NCI-H2196 treated with DMSO at 0.1 percent for 48 hours (cell line): ENCODE results near the gene RET.

Experiments used
- DNase-seq: peaks from one replicate; lab custom pipeline; 2025; ENCODE audit not compliant: unreplicated experiment; lab: John Stamatoyannopoulos, UW

RET gene

DNA sequence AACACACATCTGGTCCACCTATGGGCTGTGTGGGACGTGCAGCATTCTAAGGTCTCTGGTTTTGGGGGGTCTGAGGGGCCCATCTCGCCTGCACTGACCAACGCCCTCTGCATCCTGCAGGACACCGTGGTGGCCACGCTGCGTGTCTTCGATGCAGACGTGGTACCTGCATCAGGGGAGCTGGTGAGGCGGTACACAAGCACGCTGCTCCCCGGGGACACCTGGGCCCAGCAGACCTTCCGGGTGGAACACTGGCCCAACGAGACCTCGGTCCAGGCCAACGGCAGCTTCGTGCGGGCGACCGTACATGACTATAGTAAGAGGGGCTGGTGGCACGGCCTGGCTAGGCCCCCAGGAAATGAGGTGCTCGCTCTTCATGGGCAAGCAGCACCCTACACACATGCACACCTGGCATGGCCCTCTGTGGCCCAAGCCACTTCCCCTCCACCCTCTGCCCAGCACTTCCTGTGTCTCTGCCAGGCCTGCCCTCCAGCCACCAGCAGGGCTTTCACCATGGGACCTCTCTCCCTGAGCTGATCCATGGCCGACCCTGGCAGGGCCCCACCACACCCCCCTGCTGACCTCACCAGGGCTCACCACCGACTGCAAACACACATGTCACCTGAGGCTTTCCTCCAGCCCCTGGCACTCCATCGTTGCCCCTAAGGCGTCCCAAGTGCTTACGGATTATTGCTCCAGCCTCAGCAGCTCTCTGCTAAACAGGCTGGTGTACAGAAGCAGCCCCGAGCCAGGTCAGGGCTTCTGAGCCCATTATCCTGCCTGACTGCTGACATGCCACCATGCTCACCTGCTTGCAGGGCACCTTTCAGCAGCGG lies 29.6 kb downstream of the RET start:
- DNase-seq = no peak

DNA sequence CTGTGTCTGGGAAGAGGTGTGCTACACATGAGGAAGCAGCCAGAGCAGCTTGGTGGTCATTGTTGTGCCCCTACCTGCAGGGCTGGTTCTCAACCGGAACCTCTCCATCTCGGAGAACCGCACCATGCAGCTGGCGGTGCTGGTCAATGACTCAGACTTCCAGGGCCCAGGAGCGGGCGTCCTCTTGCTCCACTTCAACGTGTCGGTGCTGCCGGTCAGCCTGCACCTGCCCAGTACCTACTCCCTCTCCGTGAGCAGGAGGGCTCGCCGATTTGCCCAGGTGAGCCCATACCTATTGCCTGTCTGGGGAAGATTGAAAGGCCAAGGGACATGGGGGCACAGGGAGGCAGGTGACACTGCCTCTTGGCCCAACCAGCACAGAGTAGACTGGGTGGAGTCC lies 32.1 kb downstream of the RET start:
- no peak for DNase-seq

DNA sequence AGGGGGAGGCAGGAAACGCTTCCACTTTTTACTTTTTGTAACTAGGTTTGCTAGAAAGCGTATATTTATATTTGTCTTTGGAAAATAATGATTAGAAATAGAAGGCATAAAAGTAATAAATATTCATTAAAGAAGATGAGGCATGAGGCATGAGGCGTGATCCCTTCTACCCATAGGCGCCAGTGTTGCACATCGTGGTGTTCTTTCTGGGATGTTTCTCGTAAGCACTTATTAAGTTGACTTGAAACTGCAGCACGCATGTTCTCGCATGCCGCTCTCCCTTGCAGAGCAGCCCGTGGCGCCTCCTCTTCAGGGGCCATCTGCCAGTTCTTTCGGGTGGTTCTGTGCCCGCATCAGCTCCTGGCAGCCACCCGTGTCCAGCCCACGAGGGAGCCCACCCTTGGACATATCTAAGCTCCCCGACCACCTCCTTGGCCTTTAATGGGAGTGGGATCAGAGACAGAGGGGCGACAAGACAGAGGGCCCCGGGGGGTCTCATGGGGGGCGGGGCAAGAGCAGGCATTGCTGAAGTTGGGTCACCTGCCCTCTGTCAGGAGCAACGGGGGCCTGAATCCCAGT lies 32.9 kb downstream of the RET start:
- no peak for DNase-seq

DNA sequence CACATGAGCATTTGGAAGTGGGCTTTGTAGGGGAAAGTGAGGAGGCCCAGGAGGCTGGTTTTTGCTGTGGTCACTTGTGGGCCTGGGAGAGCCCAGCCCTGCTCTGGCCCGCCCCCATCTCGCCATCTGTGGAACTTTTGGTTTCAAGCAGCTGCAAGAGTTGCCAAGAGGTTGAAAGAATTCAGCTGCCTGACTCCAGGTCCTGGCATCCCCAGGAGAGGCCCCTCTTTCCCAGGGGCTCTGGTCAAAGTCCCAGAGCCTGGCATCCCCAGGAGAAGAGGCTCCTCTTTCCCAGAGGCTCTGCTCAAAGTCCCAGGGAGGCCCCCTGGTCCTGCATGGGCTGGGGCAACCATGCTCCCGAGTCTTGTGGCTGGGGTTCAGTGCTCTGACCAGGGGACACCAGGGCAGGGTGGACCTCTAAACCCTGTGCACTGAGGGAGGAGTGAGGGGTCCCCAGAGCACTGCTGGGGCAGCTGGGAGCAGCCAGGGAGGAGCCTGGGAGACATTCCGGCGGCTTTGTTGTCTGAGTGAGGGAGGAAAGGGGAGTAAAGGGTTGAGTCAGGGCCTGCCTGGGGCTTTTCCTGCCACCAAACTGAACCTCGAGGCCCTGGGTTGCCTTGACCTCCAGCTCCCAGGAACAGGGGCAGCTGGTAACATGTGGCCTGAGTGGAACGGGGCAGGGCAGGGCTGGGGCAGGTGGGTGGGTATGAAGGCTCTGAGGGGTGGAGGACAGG lies 33.6 kb downstream of the RET start:
- DNase-seq = no peak

DNA sequence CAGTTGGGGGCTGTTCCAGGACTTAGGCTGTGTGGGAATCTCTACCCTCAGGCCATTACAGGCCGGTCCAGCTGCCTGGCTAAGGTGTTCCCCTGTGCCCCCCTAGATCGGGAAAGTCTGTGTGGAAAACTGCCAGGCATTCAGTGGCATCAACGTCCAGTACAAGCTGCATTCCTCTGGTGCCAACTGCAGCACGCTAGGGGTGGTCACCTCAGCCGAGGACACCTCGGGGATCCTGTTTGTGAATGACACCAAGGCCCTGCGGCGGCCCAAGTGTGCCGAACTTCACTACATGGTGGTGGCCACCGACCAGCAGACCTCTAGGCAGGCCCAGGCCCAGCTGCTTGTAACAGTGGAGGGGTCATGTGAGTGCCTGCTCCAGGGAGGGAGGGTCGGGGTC lies 34.2 kb downstream of the RET start:
- no peak for DNase-seq

DNA sequence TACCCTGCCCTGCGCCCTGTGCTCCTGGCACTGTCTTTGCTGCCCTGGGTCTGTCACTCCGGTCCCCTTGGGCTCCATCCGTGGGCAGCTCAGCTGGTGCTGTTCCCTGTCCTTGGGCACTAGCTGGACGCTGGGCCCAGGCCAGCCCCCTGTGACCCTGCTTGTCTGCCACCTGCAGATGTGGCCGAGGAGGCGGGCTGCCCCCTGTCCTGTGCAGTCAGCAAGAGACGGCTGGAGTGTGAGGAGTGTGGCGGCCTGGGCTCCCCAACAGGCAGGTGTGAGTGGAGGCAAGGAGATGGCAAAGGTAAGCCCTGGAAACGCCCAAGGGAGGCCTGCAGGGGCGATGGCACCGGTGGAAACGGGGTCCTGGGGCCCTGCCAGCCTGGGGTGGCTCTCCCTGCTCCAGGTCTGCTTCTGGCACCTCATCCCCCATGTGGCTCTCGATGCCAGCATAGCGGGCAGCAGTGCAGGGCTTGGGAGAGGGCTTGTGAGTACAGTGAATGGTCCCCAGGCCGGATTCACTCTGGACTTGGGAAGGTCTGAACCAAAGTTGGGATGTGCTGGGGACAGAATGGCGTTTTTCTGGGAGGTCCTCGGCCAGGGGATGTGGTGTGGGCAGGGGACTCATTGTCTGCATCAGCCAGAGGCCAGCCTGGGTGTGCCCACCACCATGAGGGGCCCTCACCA lies 35.2 kb downstream of the RET start:
- no peak for DNase-seq

DNA sequence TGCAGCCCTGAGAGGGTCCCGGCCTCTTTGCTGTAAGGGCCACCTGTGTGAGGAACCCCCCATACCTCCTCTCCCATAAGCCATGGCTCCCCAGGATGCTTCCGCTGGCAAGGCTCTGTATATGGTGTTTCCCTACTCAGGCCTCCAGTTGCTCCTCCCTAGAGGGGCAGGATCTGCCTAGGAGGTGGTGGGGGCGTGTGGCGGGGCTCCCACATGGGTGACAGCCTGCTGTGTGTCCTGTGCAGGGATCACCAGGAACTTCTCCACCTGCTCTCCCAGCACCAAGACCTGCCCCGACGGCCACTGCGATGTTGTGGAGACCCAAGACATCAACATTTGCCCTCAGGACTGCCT lies 35.7 kb downstream of the RET start:
- no peak for DNase-seq

DNA sequence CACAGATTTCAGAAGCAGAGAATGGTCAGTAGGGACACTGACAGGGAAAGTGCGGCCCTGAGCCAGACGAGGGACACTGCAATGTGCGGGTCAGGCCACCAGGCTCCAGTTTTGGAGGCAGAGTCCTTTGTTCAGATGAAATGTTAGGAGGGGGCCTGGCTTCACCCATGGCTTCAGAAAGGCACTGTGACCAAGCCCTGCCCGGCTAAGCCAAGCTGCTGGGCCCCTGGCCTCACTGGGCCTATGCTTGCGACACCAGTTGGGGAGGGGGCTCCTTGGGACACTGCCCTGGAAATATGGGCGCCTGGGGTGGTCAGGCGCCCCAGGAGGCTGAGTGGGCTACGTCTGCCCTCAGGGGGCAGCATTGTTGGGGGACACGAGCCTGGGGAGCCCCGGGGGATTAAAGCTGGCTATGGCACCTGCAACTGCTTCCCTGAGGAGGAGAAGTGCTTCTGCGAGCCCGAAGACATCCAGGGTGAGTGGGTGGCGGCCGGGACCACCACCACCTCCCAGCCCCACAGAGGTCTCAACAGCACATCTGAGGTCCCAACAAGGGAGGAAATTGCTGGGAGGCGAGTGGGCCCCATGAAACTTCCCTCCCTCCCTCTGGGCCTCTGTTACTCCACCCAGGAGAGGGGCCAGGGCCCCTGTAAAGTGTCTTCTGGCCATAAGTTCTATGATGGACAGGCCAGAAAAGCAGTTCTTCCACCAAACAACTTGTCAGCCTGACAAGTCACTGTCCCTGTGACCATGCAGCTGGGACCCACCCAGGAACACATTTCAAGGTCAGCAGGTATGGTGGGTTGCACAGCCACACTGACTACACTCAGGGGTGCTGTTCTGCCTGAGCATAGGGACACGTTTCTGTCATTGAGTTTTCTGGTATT lies 36.6 kb downstream of the RET start:
- DNase-seq = no peak

DNA sequence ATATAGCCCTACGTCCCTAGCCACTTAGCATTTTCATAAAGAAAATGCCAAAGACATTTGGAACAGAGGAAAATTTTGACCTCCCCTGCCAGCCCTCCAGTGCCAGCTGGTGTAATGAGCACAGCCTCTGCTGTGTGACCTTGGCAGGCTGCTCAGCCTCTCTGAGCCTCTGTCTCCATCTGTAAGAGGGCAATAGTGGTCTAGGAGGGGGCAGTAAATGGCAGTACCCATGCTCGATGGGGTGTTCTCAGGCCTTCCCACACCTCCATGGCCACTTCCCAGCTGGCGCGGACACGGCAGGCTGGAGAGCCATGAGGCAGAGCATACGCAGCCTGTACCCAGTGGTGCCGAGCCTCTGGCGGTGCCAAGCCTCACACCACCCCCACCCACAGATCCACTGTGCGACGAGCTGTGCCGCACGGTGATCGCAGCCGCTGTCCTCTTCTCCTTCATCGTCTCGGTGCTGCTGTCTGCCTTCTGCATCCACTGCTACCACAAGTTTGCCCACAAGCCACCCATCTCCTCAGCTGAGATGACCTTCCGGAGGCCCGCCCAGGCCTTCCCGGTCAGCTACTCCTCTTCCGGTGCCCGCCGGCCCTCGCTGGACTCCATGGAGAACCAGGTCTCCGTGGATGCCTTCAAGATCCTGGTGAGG lies 37.3 kb downstream of the RET start:
- DNase-seq = no peak

DNA sequence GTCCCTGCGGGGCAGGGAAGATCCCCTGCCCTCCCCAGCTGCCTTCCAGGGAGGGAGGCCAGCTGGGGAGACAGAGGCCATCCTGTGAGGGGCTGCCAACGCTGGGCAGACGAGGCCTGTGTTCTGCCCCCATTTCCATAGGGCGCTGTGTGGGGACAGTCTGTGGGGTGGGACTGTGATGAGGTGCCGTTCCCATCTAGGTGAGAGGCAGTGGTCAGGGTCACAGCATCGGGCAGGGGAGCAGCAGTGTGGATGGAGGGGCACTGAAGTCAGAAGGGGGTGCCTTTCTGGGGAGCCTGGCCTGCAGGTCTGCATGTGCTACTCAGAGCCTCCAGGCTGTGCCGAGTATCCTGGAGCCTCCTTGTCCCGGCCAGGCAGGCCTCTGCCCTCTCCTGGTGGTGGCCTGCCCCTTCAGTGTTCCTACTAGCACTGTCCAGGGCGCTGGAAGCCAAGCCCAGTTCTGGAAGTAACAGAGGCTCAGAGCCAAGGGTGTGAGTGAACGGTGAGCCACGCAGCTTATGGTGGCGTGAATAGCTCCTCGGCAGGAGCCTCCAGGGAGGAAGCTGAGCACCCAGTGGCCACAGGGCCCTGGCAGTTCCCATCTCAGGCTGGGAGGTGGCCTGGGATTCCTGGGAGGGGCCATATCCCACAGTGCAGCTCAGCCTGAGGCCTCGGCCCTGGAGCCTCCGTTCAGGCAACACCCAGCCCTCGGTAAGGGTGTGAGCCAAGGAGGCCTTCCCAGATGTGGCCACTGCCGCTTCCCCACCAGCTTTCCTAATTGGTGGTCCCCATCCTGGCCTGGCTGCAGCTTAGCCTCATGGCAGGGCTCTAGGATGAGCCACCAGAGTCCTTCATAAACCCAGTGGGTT lies 38.1 kb downstream of the RET start:
- no peak for DNase-seq

DNA sequence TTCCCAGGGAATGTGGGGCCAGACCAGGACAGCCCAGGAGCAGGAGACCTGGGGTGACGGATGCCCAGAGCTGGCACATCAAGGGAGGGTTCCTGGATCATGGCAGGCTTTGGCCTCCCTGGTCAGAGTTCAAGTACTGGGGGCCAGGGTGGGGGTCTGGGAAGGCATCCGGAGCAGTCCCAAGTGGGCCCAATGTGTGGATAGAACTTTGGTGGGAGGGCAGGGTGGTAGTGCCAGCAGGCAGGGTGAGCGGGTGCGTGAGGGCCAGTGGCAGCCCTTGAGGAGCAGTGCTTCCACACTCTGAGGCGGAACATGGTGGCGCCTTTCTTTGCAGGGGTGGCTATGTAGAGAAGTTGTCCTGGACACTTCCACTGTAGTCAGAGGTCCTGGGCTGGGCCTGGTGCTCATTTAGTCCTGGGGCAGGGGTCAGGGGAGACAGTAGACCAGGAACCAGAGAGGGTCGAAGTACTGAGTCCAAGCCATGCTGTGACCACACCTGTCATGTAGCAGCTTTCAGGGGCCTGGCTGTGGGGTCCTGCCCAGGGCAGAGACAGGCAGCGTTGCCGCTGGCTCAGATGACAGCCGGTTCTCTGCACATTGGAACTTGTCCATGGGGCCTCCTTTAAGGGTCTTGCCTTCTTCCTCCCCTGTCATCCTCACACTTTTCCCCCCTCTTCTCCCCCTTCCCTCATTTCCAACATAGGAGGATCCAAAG lies 39.2 kb downstream of the RET start:
- DNase-seq = no peak

DNA sequence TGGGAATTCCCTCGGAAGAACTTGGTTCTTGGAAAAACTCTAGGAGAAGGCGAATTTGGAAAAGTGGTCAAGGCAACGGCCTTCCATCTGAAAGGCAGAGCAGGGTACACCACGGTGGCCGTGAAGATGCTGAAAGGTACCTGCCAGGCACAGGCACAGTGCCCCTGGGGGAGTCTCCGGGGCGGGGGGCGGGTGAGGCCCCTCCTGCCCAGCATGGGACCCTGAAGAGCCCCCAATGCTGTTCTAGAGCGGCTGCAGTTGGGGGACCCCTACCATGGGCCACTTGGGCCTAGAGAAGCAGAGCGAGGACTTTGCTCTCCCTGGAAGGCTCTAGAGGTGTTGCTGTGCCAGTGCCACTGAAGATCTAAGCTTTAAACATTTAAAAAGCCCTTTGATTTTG lies 39.7 kb downstream of the RET start:
- no peak for DNase-seq

DNA sequence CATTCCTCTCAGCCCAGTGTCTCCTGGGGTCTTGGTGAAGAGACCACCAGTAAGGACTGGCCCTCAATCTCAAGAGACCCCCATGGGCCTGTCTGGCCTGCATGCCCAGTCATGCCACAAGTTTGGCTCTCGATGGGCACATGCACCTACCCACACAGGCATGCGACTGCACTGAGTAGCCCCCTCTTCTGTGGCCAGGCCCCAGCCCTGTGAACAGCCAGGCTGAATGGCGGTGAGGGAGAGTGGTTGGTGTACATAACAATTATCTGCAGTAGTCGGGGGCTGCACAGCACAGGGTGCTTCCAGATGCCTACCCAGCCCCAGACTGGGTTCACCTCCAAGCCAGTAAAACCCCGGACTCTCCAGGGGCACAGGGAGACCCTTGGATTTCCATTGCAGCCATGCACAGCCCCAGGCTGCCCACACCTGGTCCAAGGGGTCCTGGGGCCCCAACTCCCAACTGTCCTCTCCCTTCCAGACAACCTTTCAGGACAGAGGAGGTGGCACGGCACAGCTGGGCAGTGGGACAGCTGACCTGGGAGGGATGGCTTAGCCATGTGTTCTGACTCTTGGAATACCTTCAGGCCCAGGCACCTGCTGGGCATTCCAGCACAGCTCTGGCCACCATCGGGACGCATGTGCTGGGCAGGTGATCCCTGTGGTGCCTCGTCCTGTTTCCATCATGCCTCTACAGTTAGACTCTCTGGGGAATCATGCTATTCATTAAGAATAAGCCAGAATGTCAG lies 40.3 kb downstream of the RET start:
- DNase-seq = no peak

DNA sequence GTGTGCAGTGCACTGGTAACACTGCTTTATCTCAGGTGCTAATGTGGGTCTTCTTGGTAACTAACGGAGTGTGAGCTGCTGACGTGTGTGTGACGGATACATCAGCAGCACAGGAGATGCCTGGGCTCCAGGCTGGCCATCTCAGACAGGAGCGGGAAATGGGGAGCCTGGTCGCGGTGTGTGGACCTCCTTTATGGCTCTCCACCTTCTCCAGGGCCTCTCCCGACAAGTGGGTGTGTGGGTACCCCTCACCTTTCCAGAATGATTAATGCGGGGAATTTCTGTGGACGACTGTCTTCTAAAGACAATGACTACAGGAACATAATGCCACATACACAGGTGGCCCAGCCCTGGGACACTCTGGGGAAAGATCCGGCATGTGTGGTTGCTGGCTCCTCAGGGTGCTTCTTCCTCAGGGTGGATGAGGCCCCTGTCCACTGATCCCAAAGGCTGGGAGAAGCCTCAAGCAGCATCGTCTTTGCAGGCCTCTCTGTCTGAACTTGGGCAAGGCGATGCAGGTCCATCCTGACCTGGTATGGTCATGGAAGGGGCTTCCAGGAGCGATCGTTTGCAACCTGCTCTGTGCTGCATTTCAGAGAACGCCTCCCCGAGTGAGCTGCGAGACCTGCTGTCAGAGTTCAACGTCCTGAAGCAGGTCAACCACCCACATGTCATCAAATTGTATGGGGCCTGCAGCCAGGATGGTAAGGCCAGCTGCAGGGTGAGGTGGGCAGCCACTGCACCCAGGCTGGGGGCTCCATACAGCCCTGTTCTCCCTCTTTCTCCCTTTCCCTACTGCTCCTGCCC lies 41.1 kb downstream of the RET start:
- DNase-seq = no peak

DNA sequence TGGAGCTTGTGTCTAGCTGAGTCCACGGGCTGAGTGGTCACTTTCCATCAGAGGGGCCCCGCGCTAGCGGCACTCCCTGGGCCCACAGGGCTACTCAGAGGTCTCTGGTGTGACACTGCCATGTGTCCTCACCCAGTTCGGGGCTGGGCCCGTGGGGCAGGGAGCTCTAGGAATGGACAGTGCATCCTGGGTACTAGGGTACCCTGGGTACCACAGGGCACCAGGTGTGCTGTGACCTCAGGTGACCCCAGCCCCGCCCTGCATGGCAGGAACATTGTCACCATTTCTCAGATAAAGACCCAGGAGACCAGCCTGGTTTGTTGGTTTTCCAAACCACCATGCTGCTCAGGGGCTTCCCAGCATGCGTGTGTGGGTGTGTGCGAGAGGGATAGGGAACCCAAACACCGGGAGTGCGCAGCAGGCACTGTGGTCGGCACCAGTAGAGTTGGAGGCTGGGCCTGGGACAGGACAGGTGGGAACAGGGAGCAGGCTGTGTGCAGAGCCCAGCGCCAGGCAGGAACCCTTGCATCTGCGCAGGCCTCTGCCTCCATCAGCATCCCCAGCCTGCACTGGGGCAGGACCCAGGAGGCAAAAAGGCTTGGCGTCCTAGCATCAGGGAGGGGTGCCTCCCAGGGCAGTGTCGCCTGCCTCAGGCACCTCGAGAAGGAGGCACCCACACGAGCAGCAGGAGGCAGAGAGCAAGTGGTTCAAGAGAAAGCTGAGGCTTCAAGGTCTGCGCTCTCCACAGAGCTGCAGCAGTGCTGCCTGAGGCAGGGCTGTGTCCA lies 42.0 kb downstream of the RET start:
- DNase-seq = no peak

DNA sequence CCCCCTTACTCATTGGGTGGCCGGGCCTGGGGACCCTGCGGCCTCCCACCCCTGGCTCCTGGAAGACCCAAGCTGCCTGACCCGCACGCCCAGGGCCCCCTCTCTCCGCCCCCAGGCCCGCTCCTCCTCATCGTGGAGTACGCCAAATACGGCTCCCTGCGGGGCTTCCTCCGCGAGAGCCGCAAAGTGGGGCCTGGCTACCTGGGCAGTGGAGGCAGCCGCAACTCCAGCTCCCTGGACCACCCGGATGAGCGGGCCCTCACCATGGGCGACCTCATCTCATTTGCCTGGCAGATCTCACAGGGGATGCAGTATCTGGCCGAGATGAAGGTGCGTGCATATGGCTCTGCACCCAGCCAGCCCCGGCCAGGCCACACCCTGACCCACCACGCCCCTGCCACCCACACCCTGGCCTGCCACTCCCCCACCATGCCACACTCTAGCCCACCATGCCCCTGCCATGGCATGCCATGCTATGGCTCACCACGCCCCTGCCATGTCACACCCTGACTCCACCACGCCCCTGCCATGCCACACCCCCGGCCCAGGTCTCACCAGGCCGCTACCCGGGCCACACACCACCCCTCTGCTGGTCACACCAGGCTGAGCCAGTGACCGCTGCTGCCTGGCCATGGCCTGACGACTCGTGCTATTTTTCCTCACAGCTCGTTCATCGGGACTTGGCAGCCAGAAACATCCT lies 42.7 kb downstream of the RET start:
- DNase-seq = no peak
